GM11168 (cell line): ENCODE results near the gene SORCS2.

Source experiments
- in situ Hi-C: fragments of 300-500 bp; cut with MboI; formaldehyde crosslinking; loops from one replicate; pipeline ENCODE4 v1.12.0; 2022; ENCODE audit warnings: low sequenced_read_pairs; ENCODE audit not compliant: unreplicated experiment

The SORCS2 gene

GRCh38 chr4:7342223-7343080 is 150.1 kb downstream of the SORCS2 start:
- in situ Hi-C loops: no loop called here

- in situ Hi-C loops: no loop called here
These were observed 150.8 kb downstream of the SORCS2 start for GRCh38 chr4:7343081-7343655.

GRCh38 chr4:7343950-7344349 is 151.6 kb downstream of the SORCS2 start:
- in situ Hi-C loops: no loop called here

GRCh38 chr4:7344636-7345155 is 152.4 kb downstream of the SORCS2 start:
- in situ Hi-C loops: no loop called here

GRCh38 chr4:7347981-7348380 is 155.6 kb downstream of the SORCS2 start:
- in situ Hi-C loops: no loop called here

GRCh38 chr4:7348946-7349900 is 156.9 kb downstream of the SORCS2 start:
- in situ Hi-C loops: no loop called here

- in situ Hi-C loops: no loop called here
These were observed 158.1 kb downstream of the SORCS2 start for GRCh38 chr4:7350396-7350795.

GRCh38 chr4:7351014-7351413 is 158.7 kb downstream of the SORCS2 start:
- in situ Hi-C loops: no loop called here

- in situ Hi-C loops: no loop called here
These were observed 160.1 kb downstream of the SORCS2 start for GRCh38 chr4:7352486-7352885.

GRCh38 chr4:7353046-7353790 is 160.9 kb downstream of the SORCS2 start:
- in situ Hi-C loops: no loop called here

- in situ Hi-C loops: no loop called here
These were observed 161.7 kb downstream of the SORCS2 start for GRCh38 chr4:7353846-7354610.

GRCh38 chr4:7354927-7355326 is 162.6 kb downstream of the SORCS2 start:
- in situ Hi-C loops: no loop called here

GRCh38 chr4:7355795-7356194 is 163.5 kb downstream of the SORCS2 start:
- in situ Hi-C loops: no loop called here

- in situ Hi-C loops: no loop called here
These were observed 164.5 kb downstream of the SORCS2 start for GRCh38 chr4:7356667-7357310.

- in situ Hi-C loops: no loop called here
These were observed 165.0 kb downstream of the SORCS2 start for GRCh38 chr4:7357323-7357722.

GRCh38 chr4:7358100-7358735 is 165.9 kb downstream of the SORCS2 start:
- in situ Hi-C loops: no loop called here

- in situ Hi-C loops: no loop called here
These were observed 167.2 kb downstream of the SORCS2 start for GRCh38 chr4:7359400-7360062.

- in situ Hi-C loops: no loop called here
These were observed 168.5 kb downstream of the SORCS2 start for GRCh38 chr4:7360806-7361205.
